ENCODE measurements around the gene TUBB3. TPM values are rescaled to one million over a fixed set of nuclear protein-coding genes. Genes with fewer than 3 reads are reported as not detected.
"Not testable (repeated sequence)": the region's sequence is repeated elsewhere in the genome, so short reads cannot be mapped to it uniquely, and the experiment has no call there.

TUBB3 gene
- total RNA-seq, 1 experiment from 2014 or later: 135 TPM

GRCh38 chr16:89965447-89966225 is 42.5 kb downstream of the TUBB3 start:
- DNase-seq (ENCODE audit: low read depth): no peak

GRCh38 chr16:89966756-89967155 is 43.6 kb downstream of the TUBB3 start:
- no peak for DNase-seq (ENCODE audit: low read depth)

- DNase-seq (ENCODE audit: low read depth): not testable (repeated sequence)
These were observed 44.3 kb downstream of the TUBB3 start for GRCh38 chr16:89967436-89967835.

DNA sequence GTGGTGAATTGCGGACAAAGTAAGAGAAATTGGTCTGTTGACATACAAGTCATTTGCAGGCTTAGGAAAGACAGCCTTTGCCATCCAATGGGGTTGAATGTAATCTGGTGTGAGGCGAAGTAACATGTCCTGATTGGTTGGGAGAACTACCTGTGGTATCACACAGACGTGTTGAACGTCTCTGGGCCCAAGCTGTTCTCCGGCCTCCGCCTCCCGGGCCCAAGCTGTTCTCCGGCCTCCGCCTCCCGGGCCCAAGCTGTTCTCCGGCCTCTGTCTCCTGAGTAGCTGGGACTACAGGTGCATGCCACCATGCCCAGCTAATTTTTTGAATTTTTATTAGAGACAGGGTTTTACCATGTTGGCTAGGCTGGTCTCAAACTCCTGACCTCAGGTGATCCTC is 44.9 kb downstream of the TUBB3 start:
- not testable (repeated sequence) for DNase-seq (ENCODE audit: low read depth)

DNA sequence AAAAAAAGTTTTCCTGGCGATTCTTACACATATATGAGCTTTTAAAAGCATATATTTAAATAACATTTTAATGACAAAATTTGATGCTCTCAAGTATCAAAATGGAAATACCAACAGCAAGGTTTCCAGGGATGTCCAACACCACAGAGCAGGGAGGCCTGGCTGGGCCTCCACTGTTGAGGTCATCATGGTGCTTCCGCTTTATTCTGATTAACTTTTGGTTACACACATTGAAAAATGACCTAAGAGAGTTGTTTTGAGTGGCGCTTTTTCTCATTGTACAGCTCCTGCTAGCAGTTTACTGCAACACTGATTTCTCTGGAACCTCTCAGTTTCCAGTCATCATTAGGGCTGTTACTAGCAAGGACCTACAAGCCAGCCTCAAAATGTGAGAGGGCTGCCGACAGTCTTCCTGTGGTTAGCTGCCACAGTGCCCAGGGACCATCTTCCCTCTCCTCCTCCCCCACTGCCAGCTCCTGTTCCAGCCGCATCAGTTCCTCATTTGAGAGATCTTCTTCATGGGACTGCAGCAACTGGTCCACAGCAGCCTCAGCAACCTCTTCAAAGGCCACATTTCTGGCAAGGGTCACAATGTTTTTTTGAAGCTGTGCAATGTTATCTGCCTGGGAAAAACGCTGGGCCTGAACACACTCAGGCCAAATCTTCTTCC is 46.7 kb downstream of the TUBB3 start:
- DNase-seq (ENCODE audit: low read depth): no peak

GRCh38 chr16:89971495-89972243 is 48.5 kb downstream of the TUBB3 start:
- no peak for DNase-seq (ENCODE audit: low read depth)

DNA sequence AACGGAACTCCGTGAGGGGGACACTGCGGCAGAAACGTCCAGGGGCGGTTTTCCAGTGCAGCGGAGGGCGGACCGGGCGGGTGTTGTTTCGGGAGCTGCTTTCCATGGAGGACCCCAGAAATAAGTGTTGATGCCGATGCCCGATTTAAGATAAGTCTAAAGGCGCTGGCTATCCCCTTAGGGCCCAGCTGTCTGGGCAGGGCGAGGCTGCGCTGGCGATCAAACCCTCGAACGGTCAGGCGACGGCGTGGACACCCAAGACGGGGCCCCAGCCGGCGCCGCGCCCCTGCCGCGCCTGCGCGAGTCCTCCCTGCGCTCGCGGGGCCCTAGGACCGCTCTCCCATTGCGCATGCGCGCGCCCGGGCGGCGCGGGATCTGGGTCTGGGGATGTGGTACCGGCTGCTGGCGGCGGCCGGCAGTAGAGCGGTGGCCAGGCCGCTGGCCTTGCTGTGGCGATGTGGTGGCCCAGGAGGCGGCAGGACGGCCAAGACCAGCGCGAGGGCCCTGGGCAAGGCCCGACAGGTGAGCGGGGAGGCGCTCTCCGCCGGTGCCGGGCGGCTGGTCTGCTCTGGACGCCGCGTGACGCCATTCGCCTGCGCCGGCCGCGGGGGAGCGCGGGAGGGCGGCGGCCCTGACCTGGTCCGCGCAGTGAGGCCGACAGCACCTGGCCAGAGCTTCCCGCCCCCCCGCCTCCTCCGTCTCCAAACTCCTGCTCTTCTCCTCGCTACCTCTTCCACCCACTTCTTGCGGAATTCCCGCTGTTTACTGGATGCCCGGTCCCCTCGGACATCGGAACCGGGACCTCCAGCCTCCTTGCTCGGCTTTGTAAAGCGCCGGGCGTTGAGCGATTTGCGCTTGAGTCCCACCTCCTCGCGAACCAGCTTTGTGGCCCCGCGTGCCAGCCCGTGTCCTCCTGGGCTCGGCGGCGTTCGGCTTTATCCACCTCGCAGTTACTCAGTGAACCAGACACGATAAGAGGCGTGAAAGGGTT is 49.4 kb downstream of the TUBB3 start:
- peak; percentile 95 for DNase-seq (ENCODE audit: low read depth)

- DNase-seq (ENCODE audit: low read depth): no peak
These were observed 50.1 kb downstream of the TUBB3 start for GRCh38 chr16:89973235-89973634.

GRCh38 chr16:89973654-89974335 is 50.7 kb downstream of the TUBB3 start:
- no peak for DNase-seq (ENCODE audit: low read depth)

DNA sequence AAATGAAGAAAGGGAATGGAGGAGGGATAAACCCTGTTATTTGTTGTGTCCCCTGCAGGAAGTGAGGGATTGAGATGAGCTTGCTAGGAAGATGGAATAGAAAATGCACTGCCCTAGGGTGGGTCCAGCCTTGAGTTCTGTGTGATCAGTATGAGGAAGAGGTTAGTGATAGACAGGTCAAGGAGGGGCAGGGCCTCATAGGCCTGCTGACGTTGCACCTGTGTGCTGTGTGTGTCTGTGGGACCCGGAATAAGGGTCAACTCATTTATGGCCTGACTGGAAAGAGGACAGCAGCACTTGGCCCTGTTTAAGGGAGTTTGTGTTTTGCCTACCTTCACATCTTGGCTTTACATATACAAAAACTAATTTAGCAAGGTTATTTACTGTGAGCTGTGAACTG is 51.7 kb downstream of the TUBB3 start:
- DNase-seq (ENCODE audit: low read depth): no peak

GRCh38 chr16:89981414-89981813 is 58.3 kb downstream of the TUBB3 start:
- DNase-seq (ENCODE audit: low read depth): no peak

GRCh38 chr16:89982318-89982717 is 59.2 kb downstream of the TUBB3 start:
- DNase-seq (ENCODE audit: low read depth): no peak

DNA sequence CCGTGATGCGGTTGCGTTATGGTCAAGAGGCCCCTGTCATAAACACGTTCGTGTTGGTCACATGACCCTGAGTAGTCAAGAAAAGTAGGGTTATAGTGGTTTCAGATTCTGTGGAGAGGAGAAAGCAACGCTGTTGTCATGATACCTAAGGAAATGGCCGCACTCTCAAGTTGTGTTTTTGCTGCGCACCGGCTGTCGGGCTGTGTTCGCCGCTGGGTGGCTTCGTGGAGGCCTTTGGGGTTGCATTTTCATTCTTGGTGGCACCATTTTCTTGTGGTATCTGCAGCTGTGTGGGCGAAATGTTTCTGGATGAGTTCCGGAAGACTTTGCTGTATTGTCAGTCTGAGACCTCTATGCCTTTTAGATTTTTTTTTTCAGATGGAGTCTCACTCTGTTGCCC is 60.4 kb downstream of the TUBB3 start:
- DNase-seq (ENCODE audit: low read depth): no peak

GRCh38 chr16:89984216-89984615 is 61.1 kb downstream of the TUBB3 start:
- DNase-seq (ENCODE audit: low read depth): no peak

GRCh38 chr16:89985219-89985618 is 62.1 kb downstream of the TUBB3 start:
- DNase-seq (ENCODE audit: low read depth): no peak

Other genes starting within 250 kb of the TUBB3 start
- gene CDK10, start 236.7 kb upstream of the TUBB3 start, total RNA-seq (2014; rRNA removed; shearing (Covaris generic)): 9.9 and 11.4 TPM in 2 replicates
- gene SPATA2L, start 221.6 kb upstream of the TUBB3 start, total RNA-seq (2014; rRNA removed; shearing (Covaris generic)): 5.4 and 8.6 TPM in 2 replicates
- 3.3 and 4.7 TPM in 2 replicates for gene VPS9D1, start 202.4 kb upstream of the TUBB3 start, total RNA-seq (2014; rRNA removed; shearing (Covaris generic))
- gene ZNF276, start 201.8 kb upstream of the TUBB3 start, total RNA-seq (2014; rRNA removed; shearing (Covaris generic)): 7.2 and 10.3 TPM in 2 replicates
- 33.5 and 36.6 TPM in 2 replicates for gene FANCA, start 106.7 kb upstream of the TUBB3 start, total RNA-seq (2014; rRNA removed; shearing (Covaris generic))
- gene SPIRE2, start 94.9 kb upstream of the TUBB3 start, total RNA-seq (2014; rRNA removed; shearing (Covaris generic)): 6.3 and 7.7 TPM in 2 replicates
- 59.8 and 63.6 TPM in 2 replicates for gene TCF25, start 49.8 kb upstream of the TUBB3 start, total RNA-seq (2014; rRNA removed; shearing (Covaris generic))
- 0.95 and 1.9 TPM in 2 replicates for gene MC1R, start 4.5 kb upstream of the TUBB3 start, total RNA-seq (2014; rRNA removed; shearing (Covaris generic))
- 81.3 and 111 TPM in 2 replicates for gene DEF8, start 25.4 kb downstream of the TUBB3 start, total RNA-seq (2014; rRNA removed; shearing (Covaris generic))
- gene DBNDD1, start 96.1 kb downstream of the TUBB3 start, total RNA-seq (2014; rRNA removed; shearing (Covaris generic)): 2.6 and 3.0 TPM in 2 replicates
- not detected in 2 replicates for gene PRDM7, start 154.0 kb downstream of the TUBB3 start, total RNA-seq (2014; rRNA removed; shearing (Covaris generic))